ENCODE data around the gene TAF1. TPM values are rescaled to one million over a fixed set of nuclear protein-coding genes. Genes with fewer than 3 reads are reported as not detected.

TAF1 gene
- total and polyA plus RNA-seq, 2 donors (not counting 3 experiments of a cell fraction or from before 2014, with no cell fraction given), result 8.2 to 41.0 TPM

GRCh38 chrX:71475785-71476540 is 109.8 kb downstream of the TAF1 start:
- no peaks in the 10 kb centered on the region for H4K20me1 ChIP-seq (replicated peaks; ENCODE audit: control insufficient read depth, extremely low read depth, insufficient read depth, low read length)
- no TSS peak for BruUV-seq (replicated peaks)
- dilution Hi-C loops (cut with MboI; ENCODE audit: extremely low pct_ligation_motif_present, low sequenced_read_pairs) (no loop called here), intact Hi-C loops (cut with micrococcal nuclease) (no loop called here)
- CTCF ChIA-PET, result no interaction called here
- H2AFZ ChIP-seq (ENCODE audit: low read depth, low read length), result no peak overlapping the region
- H3K36me3 ChIP-seq (ENCODE audit: control insufficient read depth in 2 of 2, extremely low read depth in 1 of 2, insufficient read depth in 2 of 2, low read length in 2 of 2), result no peaks in the 10 kb centered on the region
- H3K79me2 ChIP-seq (ENCODE audit: control insufficient read depth, insufficient read depth, low read length), result no peaks in the 10 kb centered on the region
- POLR2A ChIA-PET, result no interaction called here
- no peaks in the 10 kb centered on the region for H3K4me1 ChIP-seq (ENCODE audit: control insufficient read depth, extremely low read depth, insufficient read depth, low read length)
- H3K4me2 ChIP-seq (ENCODE audit: insufficient read depth, low read length), result no peak overlapping the region
- DNase-seq (ENCODE audit: low read depth, low spot score) (no peak), FAIRE-seq (no peak)
- no peaks in the 10 kb centered on the region for H3K9me3 ChIP-seq (replicated peaks; ENCODE audit: control insufficient read depth, insufficient read depth, low read length)
- no peak overlapping the region for H3K4me3 ChIP-seq (replicated peaks in 1 of 3; ENCODE audit: insufficient read depth in 1 of 3, low read depth in 1 of 3, low read length in 3 of 3)
- H3K9ac ChIP-seq (replicated peaks; ENCODE audit: extremely low read depth, insufficient read depth, low read length), result no peak overlapping the region
- H3K9me1 ChIP-seq (replicated peaks; ENCODE audit: control insufficient read depth, extremely low read depth, insufficient read depth, low read length), result no peaks in the 10 kb centered on the region
- TF ChIP-seq FOS (IDR thresholded peaks at IDR 0.05; ENCODE audit: borderline replicate concordance, insufficient read depth, low read length), result no peak
- no peaks in the 10 kb centered on the region for H3K27me3 ChIP-seq (ENCODE audit: control insufficient read depth in 2 of 2, insufficient read depth in 2 of 2, low read length in 2 of 2)
- H3K27ac ChIP-seq (ENCODE audit: insufficient read depth, low read depth, low read length), result no peak overlapping the region

- no TSS peak for BruUV-seq (replicated peaks)
- dilution Hi-C loops (cut with MboI; ENCODE audit: extremely low pct_ligation_motif_present, low sequenced_read_pairs), result no loop called here
- Histone ChIP-seq H3K9ac (replicated peaks; ENCODE audit: extremely low read depth, insufficient read depth, low read length) (no peak overlapping the region), H2AFZ (ENCODE audit: low read depth, low read length) (no peak overlapping the region), H3K9me3 (replicated peaks; ENCODE audit: control insufficient read depth, insufficient read depth, low read length) (no peaks in the 10 kb centered on the region), H3K27me3 (ENCODE audit: control insufficient read depth in 2 of 2, insufficient read depth in 2 of 2, low read length in 2 of 2) (no peaks in the 10 kb centered on the region), H3K36me3 (ENCODE audit: control insufficient read depth in 2 of 2, extremely low read depth in 1 of 2, insufficient read depth in 2 of 2, low read length in 2 of 2) (no peaks in the 10 kb centered on the region), H3K4me3 (replicated peaks in 1 of 3; ENCODE audit: insufficient read depth in 1 of 3, low read depth in 1 of 3, low read length in 3 of 3) (no peak overlapping the region), H3K27ac (ENCODE audit: insufficient read depth, low read depth, low read length) (no peak overlapping the region), H3K79me2 (ENCODE audit: control insufficient read depth, insufficient read depth, low read length) (no peaks in the 10 kb centered on the region), H3K4me2 (ENCODE audit: insufficient read depth, low read length) (no peak overlapping the region), H4K20me1 (replicated peaks; ENCODE audit: control insufficient read depth, extremely low read depth, insufficient read depth, low read length) (no peaks in the 10 kb centered on the region), H3K4me1 (ENCODE audit: control insufficient read depth, extremely low read depth, insufficient read depth, low read length) (no peaks in the 10 kb centered on the region), H3K9me1 (replicated peaks; ENCODE audit: control insufficient read depth, extremely low read depth, insufficient read depth, low read length) (no peaks in the 10 kb centered on the region)
- ChIA-PET POLR2A (no interaction called here), CTCF (no interaction called here)
- no peak for FAIRE-seq
- TF ChIP-seq EZH2 (IDR thresholded peaks at IDR 0.05; ENCODE audit: borderline replicate concordance, low read depth, low read length, severe bottlenecking) (no peak), JUN (IDR thresholded peaks at IDR 0.05; ENCODE audit: borderline replicate concordance, insufficient read depth, insufficient read length, low read depth) (no peak), POLR2A (IDR thresholded peaks at IDR 0.05; ENCODE audit: low read depth, low read length) (no peak), MAX (IDR thresholded peaks at IDR 0.05; ENCODE audit: insufficient read depth, insufficient read length) (no peak), MYC (IDR thresholded peaks at IDR 0.05; ENCODE audit: low read depth, low read length) (no peak)
- no peak for DNase-seq (ENCODE audit: low read depth, low spot score)
- intact Hi-C loops (cut with micrococcal nuclease), result no loop called here
These were observed 116.2 kb downstream of the TAF1 start for GRCh38 chrX:71482228-71482958.
